HepG2 (cell line): ENCODE measurements around the gene RNGTT.

Source experiments
- CHD2 ChIP-seq: IDR thresholded peaks from 2 replicates; pipeline ENCODE4 v1.6.1; 2011; ENCODE audit warnings: low read depth, low read length, improper control_type of control experiment
- PAF1 ChIP-seq: IDR thresholded peaks from 2 replicates; pipeline ENCODE4 v1.6.1; 2016; ENCODE audit warnings: missing genetic modification reagents, missing compliant biosample characterization
- TF ChIP-seq, protein P1 (sequence below): sonication (generic); formaldehyde crosslinking; IDR thresholded peaks from 2 replicates; pipeline ENCODE4 v1.8.1; 2023; ENCODE audit warnings: mild to moderate bottlenecking, inconsistent platforms, moderate library complexity, missing genetic modification reagents, borderline replicate concordance
- TF ChIP-seq, protein P2 (sequence below), 2 experiments: IDR thresholded peaks; 2 replicates each; pipeline ENCODE4 v1.6.1; 2011 to 2012; ENCODE audit warnings: low read length in 2 of 2, borderline replicate concordance in 1 of 2, low read depth in 1 of 2, mild to moderate bottlenecking in 1 of 2, moderate library complexity in 1 of 2
- TF ChIP-seq, protein P3 (sequence below): IDR thresholded peaks from 2 replicates; pipeline ENCODE4 v1.6.1; 2016; ENCODE audit warnings: control low read depth

DNA sequence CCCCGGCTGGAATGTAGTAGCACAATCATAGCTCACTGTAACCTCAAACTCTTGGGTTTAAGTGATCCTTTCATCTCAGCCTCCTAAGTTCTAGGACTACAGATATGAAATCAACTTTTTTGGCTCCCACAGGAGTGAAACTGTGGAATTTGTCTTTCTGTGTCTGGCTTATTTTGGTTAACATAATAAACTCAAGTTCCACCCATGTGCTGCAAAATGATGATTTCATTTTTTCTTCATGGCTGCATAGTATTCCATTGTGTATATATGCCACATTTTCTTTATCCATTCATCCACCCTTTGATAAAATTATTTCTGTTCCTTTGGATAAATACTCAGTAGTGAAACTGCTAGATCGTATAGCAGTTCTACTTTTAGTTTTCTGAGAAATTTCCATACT lies 29.9 kb downstream of the RNGTT start:
- TF ChIP-seq, protein P1, sequence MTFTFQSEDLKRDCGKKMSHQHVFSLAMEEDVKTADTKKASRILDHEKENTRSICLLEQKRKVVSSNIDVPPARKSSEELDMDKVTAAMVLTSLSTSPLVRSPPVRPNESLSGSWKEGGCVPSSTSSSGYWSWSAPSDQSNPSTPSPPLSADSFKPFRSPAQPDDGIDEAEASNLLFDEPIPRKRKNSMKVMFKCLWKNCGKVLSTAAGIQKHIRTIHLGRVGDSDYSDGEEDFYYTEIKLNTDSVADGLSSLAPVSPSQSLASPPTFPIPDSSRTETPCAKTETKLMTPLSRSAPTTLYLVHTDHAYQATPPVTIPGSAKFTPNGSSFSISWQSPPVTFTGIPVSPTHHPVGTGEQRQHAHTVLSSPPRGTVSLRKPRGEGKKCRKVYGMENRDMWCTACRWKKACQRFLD (CRISPR knock-in tag) = no peak
- TF ChIP-seq CHD2 (no peak), PAF1 (CRISPR knock-in tag) (no peak)
- TF ChIP-seq, protein P2, sequence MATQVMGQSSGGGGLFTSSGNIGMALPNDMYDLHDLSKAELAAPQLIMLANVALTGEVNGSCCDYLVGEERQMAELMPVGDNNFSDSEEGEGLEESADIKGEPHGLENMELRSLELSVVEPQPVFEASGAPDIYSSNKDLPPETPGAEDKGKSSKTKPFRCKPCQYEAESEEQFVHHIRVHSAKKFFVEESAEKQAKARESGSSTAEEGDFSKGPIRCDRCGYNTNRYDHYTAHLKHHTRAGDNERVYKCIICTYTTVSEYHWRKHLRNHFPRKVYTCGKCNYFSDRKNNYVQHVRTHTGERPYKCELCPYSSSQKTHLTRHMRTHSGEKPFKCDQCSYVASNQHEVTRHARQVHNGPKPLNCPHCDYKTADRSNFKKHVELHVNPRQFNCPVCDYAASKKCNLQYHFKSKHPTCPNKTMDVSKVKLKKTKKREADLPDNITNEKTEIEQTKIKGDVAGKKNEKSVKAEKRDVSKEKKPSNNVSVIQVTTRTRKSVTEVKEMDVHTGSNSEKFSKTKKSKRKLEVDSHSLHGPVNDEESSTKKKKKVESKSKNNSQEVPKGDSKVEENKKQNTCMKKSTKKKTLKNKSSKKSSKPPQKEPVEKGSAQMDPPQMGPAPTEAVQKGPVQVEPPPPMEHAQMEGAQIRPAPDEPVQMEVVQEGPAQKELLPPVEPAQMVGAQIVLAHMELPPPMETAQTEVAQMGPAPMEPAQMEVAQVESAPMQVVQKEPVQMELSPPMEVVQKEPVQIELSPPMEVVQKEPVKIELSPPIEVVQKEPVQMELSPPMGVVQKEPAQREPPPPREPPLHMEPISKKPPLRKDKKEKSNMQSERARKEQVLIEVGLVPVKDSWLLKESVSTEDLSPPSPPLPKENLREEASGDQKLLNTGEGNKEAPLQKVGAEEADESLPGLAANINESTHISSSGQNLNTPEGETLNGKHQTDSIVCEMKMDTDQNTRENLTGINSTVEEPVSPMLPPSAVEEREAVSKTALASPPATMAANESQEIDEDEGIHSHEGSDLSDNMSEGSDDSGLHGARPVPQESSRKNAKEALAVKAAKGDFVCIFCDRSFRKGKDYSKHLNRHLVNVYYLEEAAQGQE (IDR thresholded peaks at IDR 0.05; ENCODE audit: borderline replicate concordance in 1 of 2, low read depth in 1 of 2, low read length in 2 of 2) = no peak
- TF ChIP-seq, protein P3, sequence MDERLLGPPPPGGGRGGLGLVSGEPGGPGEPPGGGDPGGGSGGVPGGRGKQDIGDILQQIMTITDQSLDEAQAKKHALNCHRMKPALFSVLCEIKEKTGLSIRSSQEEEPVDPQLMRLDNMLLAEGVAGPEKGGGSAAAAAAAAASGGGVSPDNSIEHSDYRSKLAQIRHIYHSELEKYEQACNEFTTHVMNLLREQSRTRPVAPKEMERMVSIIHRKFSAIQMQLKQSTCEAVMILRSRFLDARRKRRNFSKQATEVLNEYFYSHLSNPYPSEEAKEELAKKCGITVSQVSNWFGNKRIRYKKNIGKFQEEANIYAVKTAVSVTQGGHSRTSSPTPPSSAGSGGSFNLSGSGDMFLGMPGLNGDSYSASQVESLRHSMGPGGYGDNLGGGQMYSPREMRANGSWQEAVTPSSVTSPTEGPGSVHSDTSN = no peak
